K562 (cell line): ENCODE measurements around the gene BORA. TPM values are rescaled to one million over a fixed set of nuclear protein-coding genes. Genes with fewer than 3 reads are reported as not detected.

Experiments used
- ATAC-seq: fragments of 200-7000 bp; cut with Tn5 transposase; 3 replicates; pipeline ENCODE4 v1.9.1; 2020; ENCODE audit warnings: moderate library complexity
- BruUV-seq: library from RNA; stranded (reverse); fragments of 400-500 nt; replicated peaks from 2 replicates; lab custom pipeline; 2021; lab: Mats Ljungman, UMichigan
- CTCF ChIA-PET: fragments of 300-600 bp; formaldehyde crosslinking; extraction: SDS; loops from one replicate; lab custom pipeline; 2021; ENCODE audit warnings: low intra/inter-chr PET ratio; lab: Yijun Ruan, JAX
- POLR2A ChIA-PET: fragments of 300-600, 350-650 bp; sonication (Branson Sonifier 250); formaldehyde crosslinking; extraction: SDS; loops from one replicate; lab custom pipeline; 2021; ENCODE audit warnings: antibody characterized with exemption, inconsistent platforms; lab: Yijun Ruan, JAX
- DNase-seq, 4 experiments: peaks; one replicate each; pipeline versions ENCODE4 v3.0.0 to v3.0.0-alpha.2; 2011 to 2018; ENCODE audit warnings: low spot score in 3 of 4, mixed read lengths in 3 of 4; ENCODE audit errors: extremely low read depth in 1 of 4
- FAIRE-seq: peaks from 2 replicates; lab custom pipeline; 2011; peaks lifted over from hg19 to GRCh38; lab: Jason Lieb, UNC
- H2AFZ ChIP-seq: 2 replicates; pipeline ENCODE4 v1.6.0; 2011; ENCODE audit warnings: low read depth, low read length, control low read depth, inconsistent platforms
- H3K27ac ChIP-seq: fragments of 200-600 bp; 3 replicates; pipeline ENCODE4 v1.8.0; 2011; ENCODE audit warnings: low read depth, mild to moderate bottlenecking, control low read depth, inconsistent platforms, low read length, moderate library complexity, mixed read lengths; ENCODE audit errors: extremely low read depth
- H3K27me3 ChIP-seq, 2 experiments: fragments of 300-600 bp in 1 of 2; 2 replicates in 1 of 2; 3 replicates in 1 of 2; pipeline versions ENCODE4 v1.6.0 to v1.8.0; 2011; ENCODE audit warnings: inconsistent platforms in 2 of 2, low read length in 2 of 2, mild to moderate bottlenecking in 1 of 2, mixed read lengths in 1 of 2, moderate library complexity in 1 of 2; ENCODE audit not compliant: control insufficient read depth in 2 of 2, insufficient read depth in 2 of 2
- H3K36me3 ChIP-seq: fragments of 300-600 bp; 3 replicates; pipeline ENCODE4 v1.8.0; 2011; ENCODE audit warnings: mild to moderate bottlenecking, low read length, inconsistent platforms; ENCODE audit not compliant: control insufficient read depth, insufficient read depth
- H3K4me1 ChIP-seq, 2 experiments: fragments of 200-600 bp in 1 of 2; replicated peaks in 1 of 2; 2 replicates in 1 of 2; 3 replicates in 1 of 2; pipeline versions ENCODE4 v1.5.1 to v1.8.0; 2011; ENCODE audit warnings: inconsistent platforms in 2 of 2, low read length in 2 of 2, mild to moderate bottlenecking in 1 of 2, mixed read lengths in 1 of 2, moderate library complexity in 1 of 2; ENCODE audit not compliant: control insufficient read depth in 2 of 2, insufficient read depth in 2 of 2
- H3K4me2 ChIP-seq: 2 replicates; pipeline ENCODE4 v1.6.1; 2011; ENCODE audit warnings: low read length, control low read depth, inconsistent platforms, mixed read lengths; ENCODE audit not compliant: insufficient read depth
- H3K4me3 ChIP-seq: fragments of 200-600 bp; sonication (generic), shearing (Covaris generic); 2 replicates; pipeline ENCODE4 v1.5.1; 2016; ENCODE audit warnings: control low read depth, inconsistent platforms
- H3K79me2 ChIP-seq: fragments of 200-600 bp; 3 replicates; pipeline ENCODE4 v1.8.0; 2011; ENCODE audit warnings: low read length, inconsistent platforms; ENCODE audit not compliant: control insufficient read depth, insufficient read depth
- H3K9ac ChIP-seq, 2 experiments: 2 replicates each; pipeline versions ENCODE4 v1.6.0 to v1.6.1; 2011; ENCODE audit warnings: low read depth in 2 of 2, low read length in 2 of 2, control low read depth in 1 of 2, inconsistent platforms in 1 of 2, mild to moderate bottlenecking in 1 of 2, mixed read lengths in 1 of 2; ENCODE audit not compliant: insufficient read depth in 1 of 2
- H3K9me1 ChIP-seq: one replicate; pipeline ENCODE4 v1.6.0; 2011; ENCODE audit warnings: inconsistent platforms, mild to moderate bottlenecking, low read length, moderate library complexity; ENCODE audit not compliant: control insufficient read depth, insufficient read depth
- H3K9me3 ChIP-seq: replicated peaks from 2 replicates; pipeline ENCODE4 v1.5.1; 2011; ENCODE audit warnings: low read depth, low read length, inconsistent platforms; ENCODE audit not compliant: control insufficient read depth, insufficient read depth
- H4K20me1 ChIP-seq: replicated peaks from 2 replicates; pipeline ENCODE4 v1.6.1; 2011; ENCODE audit warnings: low read length, inconsistent platforms, mixed read lengths; ENCODE audit not compliant: control insufficient read depth, insufficient read depth
- ERF ChIP-seq: fragments of 450-650 bp; formaldehyde crosslinking; IDR thresholded peaks from 2 replicates; pipeline ENCODE4 v1.4.0; 2020; ENCODE audit warnings: mild to moderate bottlenecking, mixed read lengths
- WGBS: fragments of 100-300 bp; shearing (Covaris generic); methylation state at CpG from one replicate; pipeline ENCODE4 v1.1.6; 2016; ENCODE audit warnings: low coverage, mixed read lengths; ENCODE audit not compliant: insufficient coverage; ENCODE audit errors: missing lambda C conversion rate; 5-methylcytosine and 5-hydroxymethylcytosine counted together
- in situ Hi-C: fragments of 300-500 bp; cut with MboI; formaldehyde crosslinking; loops from 4 replicates; pipeline ENCODE4 v1.15.0; 2018; ENCODE audit warnings: inconsistent platforms, mixed read lengths
- intact Hi-C: fragments of 100-400 bp; cut with micrococcal nuclease; formaldehyde crosslinking; loops from 2 replicates; pipeline ENCODE4 v1.14.2; 2022
- polyA plus RNA-seq, 8 experiments: library from polyadenylated mRNA; depleted of rRNA in 4 of 8; stranded (reverse) in 5 of 8; unstranded in 3 of 8; fragments of >200 nt; fragmentation: Nextera tagmentation in 2 of 8; fragmentation: Illumina TruSeq in 1 of 8; extraction: Ambion mirVana in 2 of 8; extraction: Trizol in 1 of 8; gene quantifications; 2 replicates each; pipeline versions ENCODE4 v1.2.1 to v1.2.3, GENCODE V29; 2011 to 2014; ENCODE audit warnings: inconsistent platforms in 1 of 8, missing spikeins in 1 of 8
- total RNA-seq, 7 experiments: library from RNA; depleted of rRNA in 6 of 7; stranded (reverse); fragments of >200 nt in 6 of 7; fragmentation: Illumina TruSeq in 2 of 7; extraction: Trizol in 2 of 7; gene quantifications; 2 replicates each; pipeline versions ENCODE4 v1.2.1 to v1.2.3, GENCODE V29; 2011 to 2021; ENCODE audit warnings: low replicate concordance in 1 of 7
- TF ChIP-seq, protein P1 (sequence below): sonication (generic); formaldehyde crosslinking; IDR thresholded peaks from 2 replicates; pipeline ENCODE4 v1.8.0; 2022; ENCODE audit warnings: missing genetic modification reagents, mild to moderate bottlenecking, borderline replicate concordance

Gene BORA
- total and polyA plus RNA-seq, 9 of the 15 experiments (the other 6 are each of a cell fraction or from before 2014, with no cell fraction given): 12.4 to 21.5 (median 18.2) TPM

DNA sequence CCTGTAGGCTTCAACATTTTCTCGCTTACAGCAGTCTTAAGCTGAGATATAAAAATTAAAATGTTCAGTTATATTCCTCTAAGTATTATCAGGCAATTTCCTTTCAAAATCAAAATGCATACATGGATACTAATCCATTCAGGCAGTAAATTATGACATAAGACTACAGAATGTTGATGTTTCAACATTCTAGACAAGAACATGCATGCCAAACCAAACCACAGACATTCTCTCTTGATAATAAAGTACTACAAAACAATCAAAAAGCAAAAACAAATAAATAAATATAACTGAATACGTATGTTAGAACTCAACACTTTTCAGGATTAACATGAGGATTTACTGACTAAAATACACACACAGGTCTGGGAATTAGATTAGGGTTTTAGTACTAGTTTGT lies 46.3 kb downstream of the BORA start:
- in situ Hi-C loops (no loop called here), intact Hi-C loops (no loop called here)
- Histone ChIP-seq H2AFZ (no peak overlapping the region), H3K4me2 (no peak overlapping the region), H3K27ac (no peak overlapping the region), H3K79me2 (peaks cover 20% of the 10 kb centered on the region), H4K20me1 (no peaks in the 10 kb centered on the region), H3K9me1 (no peaks in the 10 kb centered on the region), H3K36me3 (peaks cover 94% of the 10 kb centered on the region)
- no peak for FAIRE-seq
- no peak for DNase-seq
- no peak for ATAC-seq
- TF ChIP-seq, protein P1, sequence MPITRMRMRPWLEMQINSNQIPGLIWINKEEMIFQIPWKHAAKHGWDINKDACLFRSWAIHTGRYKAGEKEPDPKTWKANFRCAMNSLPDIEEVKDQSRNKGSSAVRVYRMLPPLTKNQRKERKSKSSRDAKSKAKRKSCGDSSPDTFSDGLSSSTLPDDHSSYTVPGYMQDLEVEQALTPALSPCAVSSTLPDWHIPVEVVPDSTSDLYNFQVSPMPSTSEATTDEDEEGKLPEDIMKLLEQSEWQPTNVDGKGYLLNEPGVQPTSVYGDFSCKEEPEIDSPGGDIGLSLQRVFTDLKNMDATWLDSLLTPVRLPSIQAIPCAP (CRISPR knock-in tag): no peak
- no peak for TF ChIP-seq ERF
- TF ChIP-seq, all 486 proteins: peak for 0
- no peaks in the 10 kb centered on the region for H3K9me3 ChIP-seq
- no peaks in the 10 kb centered on the region for H3K4me1 ChIP-seq
- no peak overlapping the region for H3K9ac ChIP-seq
- ChIA-PET POLR2A (no interaction called here), CTCF (no interaction called here)
- WGBS: 85% methylated on average over 2 of the region's 2 CpGs
- H3K27me3 ChIP-seq: no peaks in the 10 kb centered on the region
- no peak overlapping the region for H3K4me3 ChIP-seq
- BruUV-seq: no TSS peak
